ENCODE measurements around the gene GRB14. TPM values are rescaled to one million over a fixed set of nuclear protein-coding genes. Genes with fewer than 3 reads are reported as not detected.

The GRB14 gene
- total RNA-seq, 2 donors from 2014 or later: 1.7 to 2.0 TPM

- no peaks in the 10 kb centered on the region for H3K4me1 ChIP-seq
- intact Hi-C loops (cut with DNase I): no loop called here
- no peaks in the 10 kb centered on the region for H3K36me3 ChIP-seq
- no peaks in the 10 kb centered on the region for H3K9me3 ChIP-seq
- DNase-seq: no peak
- H3K27me3 ChIP-seq: no peaks in the 10 kb centered on the region
- H3K4me3 ChIP-seq: no peak overlapping the region
- no peak overlapping the region for H3K9ac ChIP-seq (ENCODE audit: low read depth in 2 of 2, low read length in 2 of 2)
- no peak overlapping the region for H3K27ac ChIP-seq
- no peak for TF ChIP-seq CTCF (IDR thresholded peaks at IDR 0.05)
These were observed 11.5 kb downstream of the GRB14 start for GRCh38 chr2:164609790-164610189.

GRCh38 chr2:164606557-164606956 is 14.7 kb downstream of the GRB14 start:
- TF ChIP-seq CTCF (IDR thresholded peaks at IDR 0.05): no peak
- no peaks in the 10 kb centered on the region for H3K9me3 ChIP-seq

GRCh38 chr2:164605295-164605694 is 16.0 kb downstream of the GRB14 start:
- TF ChIP-seq CTCF (IDR thresholded peaks at IDR 0.05): no peak
- intact Hi-C loops (cut with DNase I): no loop called here

More at GRCh38 chr2:164606557-164606956, 14.7 kb downstream of the GRB14 start:
- H3K27me3 ChIP-seq: no peaks in the 10 kb centered on the region
- no peaks in the 10 kb centered on the region for H3K4me1 ChIP-seq
- intact Hi-C loops (cut with DNase I): no loop called here
- no peak overlapping the region for H3K9ac ChIP-seq (ENCODE audit: low read depth in 2 of 2, low read length in 2 of 2)
- no peak overlapping the region for H3K4me3 ChIP-seq
- no peak for DNase-seq
- no peaks in the 10 kb centered on the region for H3K36me3 ChIP-seq
- H3K27ac ChIP-seq: no peak overlapping the region

GRCh38 chr2:164600763-164601162 is 20.5 kb downstream of the GRB14 start:
- no peak overlapping the region for H3K9ac ChIP-seq (ENCODE audit: low read depth in 2 of 2, low read length in 2 of 2)
- intact Hi-C loops (cut with DNase I): no loop called here

More at GRCh38 chr2:164605295-164605694, 16.0 kb downstream of the GRB14 start:
- H3K4me3 ChIP-seq: no peak overlapping the region
- H3K9ac ChIP-seq (ENCODE audit: low read depth in 2 of 2, low read length in 2 of 2): no peak overlapping the region
- no peaks in the 10 kb centered on the region for H3K4me1 ChIP-seq
- DNase-seq: no peak
- no peaks in the 10 kb centered on the region for H3K9me3 ChIP-seq
- no peaks in the 10 kb centered on the region for H3K27me3 ChIP-seq
- H3K27ac ChIP-seq: no peak overlapping the region
- H3K36me3 ChIP-seq: no peaks in the 10 kb centered on the region

GRCh38 chr2:164599954-164600589 is 21.2 kb downstream of the GRB14 start:
- TF ChIP-seq CTCF (IDR thresholded peaks at IDR 0.05): peak; percentile 74
- H3K9ac ChIP-seq (ENCODE audit: low read depth in 2 of 2, low read length in 2 of 2): no peak overlapping the region
- no peaks in the 10 kb centered on the region for H3K36me3 ChIP-seq
- no peak overlapping the region for H3K27ac ChIP-seq
- intact Hi-C loops (cut with DNase I): no loop called here
- no peaks in the 10 kb centered on the region for H3K27me3 ChIP-seq
- DNase-seq: peak; percentile 34
- no peak overlapping the region for H3K4me3 ChIP-seq
- no peaks in the 10 kb centered on the region for H3K4me1 ChIP-seq
- no peaks in the 10 kb centered on the region for H3K9me3 ChIP-seq

More at GRCh38 chr2:164600763-164601162, 20.5 kb downstream of the GRB14 start:
- no peak for TF ChIP-seq CTCF (IDR thresholded peaks at IDR 0.05)
- H3K4me3 ChIP-seq: no peak overlapping the region
- DNase-seq: no peak
- H3K27ac ChIP-seq: no peak overlapping the region
- H3K9me3 ChIP-seq: no peaks in the 10 kb centered on the region
- no peaks in the 10 kb centered on the region for H3K4me1 ChIP-seq
- no peaks in the 10 kb centered on the region for H3K36me3 ChIP-seq
- H3K27me3 ChIP-seq: no peaks in the 10 kb centered on the region

All from colonic mucosa (tissue), 4 donors.